B cell (primary cell): ENCODE measurements around the gene CDC42BPA.

Source experiments
- CTCF ChIP-seq: fragments of 200-600 bp; IDR thresholded peaks from one replicate; pipeline ENCODE4 v1.8.0; 2022; ENCODE audit warnings: antibody characterized with exemption, mild to moderate bottlenecking
- EZH2 ChIP-seq: IDR thresholded peaks from 2 replicates; pipeline ENCODE4 v1.6.1; 2012; ENCODE audit warnings: borderline replicate concordance, low read depth, mild to moderate bottlenecking, moderate library complexity, low read length; ENCODE audit not compliant: insufficient read depth, poor library complexity, severe bottlenecking

- TF ChIP-seq CTCF (no peak), EZH2 (no peak)
Observed at GRCh38 chr1:227364657-227365056, 46.4 kb upstream of the CDC42BPA start.
